ENCODE measurements around the gene ACVR1C. TPM values are rescaled to one million over a fixed set of nuclear protein-coding genes. Genes with fewer than 3 reads are reported as not detected.

The ACVR1C gene
- total RNA-seq, 4 donors from 2014 or later, result 0.44 to 1.9 (median 0.92) TPM

DNA sequence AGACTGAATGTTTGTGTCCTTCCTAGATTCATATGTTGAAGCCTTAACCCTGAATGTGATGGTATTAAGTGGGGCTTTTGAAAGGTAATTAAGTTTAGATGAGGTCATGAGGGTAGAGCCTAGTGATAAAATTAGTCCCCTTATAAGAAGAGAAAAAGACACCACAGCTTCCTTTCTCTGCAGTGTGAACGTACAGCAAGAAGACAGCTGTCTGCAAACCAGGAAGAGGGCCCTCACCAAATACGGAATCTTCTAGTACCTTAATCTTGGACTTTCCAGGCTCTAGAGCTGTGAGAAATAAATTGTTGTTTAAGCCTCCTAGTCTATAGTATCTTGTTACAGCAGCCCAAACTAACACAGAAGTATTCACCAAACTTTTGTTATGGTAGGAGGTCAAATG lies 127.6 kb downstream of the ACVR1C start:
- H3K4me1 ChIP-seq, result no peaks in the 10 kb centered on the region
- no peak overlapping the region for H3K27ac ChIP-seq
- no peaks in the 10 kb centered on the region for H3K36me3 ChIP-seq
- TF ChIP-seq EP300 (IDR thresholded peaks at IDR 0.05) (no peak), POLR2A (IDR thresholded peaks at IDR 0.05) (no peak), POLR2AphosphoS5 (IDR thresholded peaks at IDR 0.05) (no peak)
- TF ChIP-seq, protein P1, sequence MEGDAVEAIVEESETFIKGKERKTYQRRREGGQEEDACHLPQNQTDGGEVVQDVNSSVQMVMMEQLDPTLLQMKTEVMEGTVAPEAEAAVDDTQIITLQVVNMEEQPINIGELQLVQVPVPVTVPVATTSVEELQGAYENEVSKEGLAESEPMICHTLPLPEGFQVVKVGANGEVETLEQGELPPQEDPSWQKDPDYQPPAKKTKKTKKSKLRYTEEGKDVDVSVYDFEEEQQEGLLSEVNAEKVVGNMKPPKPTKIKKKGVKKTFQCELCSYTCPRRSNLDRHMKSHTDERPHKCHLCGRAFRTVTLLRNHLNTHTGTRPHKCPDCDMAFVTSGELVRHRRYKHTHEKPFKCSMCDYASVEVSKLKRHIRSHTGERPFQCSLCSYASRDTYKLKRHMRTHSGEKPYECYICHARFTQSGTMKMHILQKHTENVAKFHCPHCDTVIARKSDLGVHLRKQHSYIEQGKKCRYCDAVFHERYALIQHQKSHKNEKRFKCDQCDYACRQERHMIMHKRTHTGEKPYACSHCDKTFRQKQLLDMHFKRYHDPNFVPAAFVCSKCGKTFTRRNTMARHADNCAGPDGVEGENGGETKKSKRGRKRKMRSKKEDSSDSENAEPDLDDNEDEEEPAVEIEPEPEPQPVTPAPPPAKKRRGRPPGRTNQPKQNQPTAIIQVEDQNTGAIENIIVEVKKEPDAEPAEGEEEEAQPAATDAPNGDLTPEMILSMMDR (IDR thresholded peaks at IDR 0.05), result no peak
- no peak for DNase-seq (ENCODE audit: low spot score in 2 of 2)
- no peaks in the 10 kb centered on the region for H3K9me3 ChIP-seq
- no peaks in the 10 kb centered on the region for H3K27me3 ChIP-seq
- H3K4me3 ChIP-seq, result no peak overlapping the region
- WGBS, result 68% methylated on average over 2 of the region's 2 CpGs

DNA sequence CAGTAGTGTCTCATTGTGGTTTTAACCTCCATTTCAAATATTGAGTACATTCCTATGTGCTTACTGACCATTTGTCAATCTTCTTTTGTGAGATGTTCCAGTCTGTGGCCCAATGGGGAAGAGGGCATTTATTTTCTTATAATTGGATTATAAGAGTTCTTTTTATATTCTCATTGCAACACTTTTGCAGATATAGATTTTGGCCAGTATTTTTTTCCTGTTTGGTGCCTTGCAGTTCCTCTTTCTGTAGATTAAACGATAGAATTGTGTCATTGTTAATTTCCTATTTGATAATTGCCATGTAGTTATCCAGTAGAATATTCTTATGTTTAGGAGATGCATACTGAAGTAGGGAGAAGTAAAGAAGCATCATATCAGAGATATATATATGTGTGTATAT lies 128.3 kb downstream of the ACVR1C start:
- Histone ChIP-seq H3K4me3 (no peak overlapping the region), H3K9me3 (no peaks in the 10 kb centered on the region), H3K27ac (no peak overlapping the region), H3K4me1 (no peaks in the 10 kb centered on the region), H3K36me3 (no peaks in the 10 kb centered on the region), H3K27me3 (no peaks in the 10 kb centered on the region)
- no peak for DNase-seq (ENCODE audit: low spot score in 2 of 2)
- WGBS, result 85% methylated on average over 1 of the region's 1 CpG
- TF ChIP-seq EP300 (IDR thresholded peaks at IDR 0.05) (no peak), POLR2A (IDR thresholded peaks at IDR 0.05) (no peak), POLR2AphosphoS5 (IDR thresholded peaks at IDR 0.05) (no peak)
- TF ChIP-seq, protein P1 (IDR thresholded peaks at IDR 0.05), result no peak

DNA sequence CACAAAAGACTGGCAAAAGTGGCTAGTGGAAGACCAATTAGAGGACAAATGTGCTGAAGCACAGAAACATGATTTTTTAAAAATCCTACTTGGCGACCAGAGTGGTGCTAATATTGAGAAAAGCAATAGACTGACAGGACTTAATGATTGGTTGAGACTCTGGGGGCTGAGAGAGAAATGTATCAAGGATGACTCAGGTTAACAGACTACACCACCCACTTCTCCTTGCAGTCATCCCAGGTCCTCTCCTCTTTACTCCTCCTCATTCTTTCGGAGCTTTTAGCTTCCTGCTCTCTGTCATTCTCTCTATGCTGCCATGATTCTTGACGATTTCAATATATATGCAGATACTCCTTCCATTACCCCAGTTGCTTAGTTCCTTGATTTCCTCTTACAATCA lies 130.2 kb downstream of the ACVR1C start:
- Histone ChIP-seq H3K9me3 (no peaks in the 10 kb centered on the region), H3K27me3 (no peaks in the 10 kb centered on the region), H3K27ac (no peak overlapping the region), H3K36me3 (no peaks in the 10 kb centered on the region), H3K4me1 (no peaks in the 10 kb centered on the region), H3K4me3 (no peak overlapping the region)
- DNase-seq (ENCODE audit: low spot score in 2 of 2), result no peak
- TF ChIP-seq POLR2A (IDR thresholded peaks at IDR 0.05), result no peak
- TF ChIP-seq EP300 (IDR thresholded peaks at IDR 0.05), result no peak
- no peak for TF ChIP-seq POLR2AphosphoS5 (IDR thresholded peaks at IDR 0.05)
- TF ChIP-seq, protein P1 (IDR thresholded peaks at IDR 0.05), result no peak
- WGBS, result 88% methylated on average over 3 of the region's 3 CpGs

DNA sequence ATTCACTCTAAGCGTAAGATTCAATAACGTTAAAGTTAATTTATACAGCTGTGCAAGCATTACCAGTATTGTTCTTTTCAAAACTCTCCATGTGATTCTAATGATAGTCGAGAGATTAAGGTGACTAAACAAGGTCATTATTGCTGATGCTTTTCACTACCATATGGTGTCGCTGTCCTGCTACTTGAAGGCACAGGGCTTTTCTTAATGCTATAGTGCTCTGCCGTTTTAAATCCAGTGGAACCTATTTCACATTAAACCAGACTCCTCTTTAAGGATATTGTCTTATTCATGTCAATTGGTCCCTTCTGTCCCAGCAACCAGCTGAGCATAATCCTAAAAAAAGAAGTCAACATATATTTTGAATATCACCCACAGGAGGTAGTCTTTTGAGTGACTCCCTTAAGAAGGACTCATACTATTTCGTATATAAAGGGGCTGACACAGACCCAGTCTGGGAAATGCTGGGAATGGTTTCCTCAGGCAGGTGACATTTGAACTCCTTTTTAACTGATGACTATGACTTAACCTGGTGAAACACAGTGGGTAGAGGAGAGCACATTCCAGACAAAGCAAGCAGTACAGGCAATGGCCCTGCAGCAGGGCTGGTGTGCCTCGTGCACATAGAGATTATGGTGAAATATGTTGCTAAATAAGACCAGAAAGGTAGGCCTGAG lies 130.9 kb downstream of the ACVR1C start:
- H3K4me3 ChIP-seq, result no peak overlapping the region
- H3K9me3 ChIP-seq, result no peaks in the 10 kb centered on the region
- TF ChIP-seq EP300 (IDR thresholded peaks at IDR 0.05) (no peak), POLR2A (IDR thresholded peaks at IDR 0.05) (no peak), POLR2AphosphoS5 (IDR thresholded peaks at IDR 0.05) (no peak)
- TF ChIP-seq, protein P1 (IDR thresholded peaks at IDR 0.05), result peak in 1 of 2 donors; percentile 46
- H3K27ac ChIP-seq, result no peak overlapping the region
- no peak for DNase-seq (ENCODE audit: low spot score in 2 of 2)
- WGBS, result 27% methylated on average over 7 of the region's 7 CpGs
- no peaks in the 10 kb centered on the region for H3K27me3 ChIP-seq
- no peaks in the 10 kb centered on the region for H3K36me3 ChIP-seq
- H3K4me1 ChIP-seq, result no peaks in the 10 kb centered on the region

DNA sequence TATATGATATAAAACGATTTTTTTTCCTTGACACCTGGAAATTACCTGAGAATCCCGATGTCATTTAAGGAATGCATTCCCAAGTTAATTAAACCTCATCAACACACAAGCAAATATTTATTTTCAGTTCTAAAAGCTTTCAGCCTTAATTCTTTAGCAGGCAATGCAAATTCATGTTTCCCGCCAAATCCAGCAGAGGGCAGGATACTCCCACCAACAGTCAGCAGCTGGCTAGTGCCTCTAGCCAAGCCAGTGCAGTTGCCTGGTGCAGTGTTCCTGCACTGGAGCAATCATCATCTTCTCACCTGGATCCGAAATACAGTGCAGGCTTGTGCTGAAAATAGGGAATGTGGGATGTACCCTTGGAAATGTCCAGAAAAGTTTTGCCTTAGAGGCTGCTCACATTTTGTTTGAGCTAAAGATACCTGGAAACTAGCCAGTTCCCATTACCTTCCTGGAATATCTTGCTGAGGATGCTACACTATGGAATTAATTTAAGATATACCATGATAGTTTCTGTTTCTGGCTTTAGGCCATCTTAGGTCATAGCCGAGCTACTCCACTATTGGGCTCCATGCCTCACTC lies 136.4 kb downstream of the ACVR1C start:
- Histone ChIP-seq H3K36me3 (no peaks in the 10 kb centered on the region), H3K9me3 (no peaks in the 10 kb centered on the region), H3K27ac (no peak overlapping the region), H3K27me3 (no peaks in the 10 kb centered on the region), H3K4me1 (no peaks in the 10 kb centered on the region), H3K4me3 (no peak overlapping the region)
- TF ChIP-seq POLR2A (IDR thresholded peaks at IDR 0.05), result no peak
- TF ChIP-seq, protein P1 (IDR thresholded peaks at IDR 0.05), result peak in 1 of 2 donors; percentile 65
- TF ChIP-seq POLR2AphosphoS5 (IDR thresholded peaks at IDR 0.05), result no peak
- peak in 1 of 2 donors; percentile 64 for DNase-seq (ENCODE audit: low spot score in 2 of 2)
- 6% methylated on average over 5 of the region's 5 CpGs for WGBS
